LNCAP (cell line): ENCODE data around the gene OR2T10.
"Not testable (repeated sequence)": the region's sequence is repeated elsewhere in the genome, so short reads cannot be mapped to it uniquely, and the experiment has no call there.

ENCODE experiments used
- TF ChIP-seq, protein P1 (sequence below): fragments of 450-650 bp; IDR thresholded peaks from 2 replicates; pipeline ENCODE4 v1.5.1; 2017; ENCODE audit warnings: mild to moderate bottlenecking

Gene OR2T10

DNA sequence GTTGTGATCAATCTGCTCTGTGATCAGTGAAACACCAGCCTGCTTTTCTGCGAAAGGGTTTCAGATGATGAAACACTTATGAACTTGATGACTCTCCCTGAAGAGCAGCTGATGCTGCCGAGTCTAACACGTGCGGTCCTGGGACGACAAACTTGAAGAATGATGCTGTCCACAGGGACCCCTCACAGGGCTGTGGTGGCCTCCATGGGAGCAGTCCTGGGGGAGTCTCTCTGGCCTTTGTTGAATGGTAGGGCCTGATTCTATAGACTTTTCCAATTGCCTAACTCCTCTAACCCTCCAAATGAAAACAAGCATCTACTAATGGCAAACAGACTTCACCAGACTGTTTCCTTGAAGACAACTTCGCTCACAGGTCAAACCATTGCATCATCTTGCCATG, at the start of gene OR2T10:
Gene OR2T10 (minus strand): TSS at position 112 of the 400 bp plus-strand sequence. CDS start 3,932 bp downstream, outside the sequence.
- TF ChIP-seq, protein P1, sequence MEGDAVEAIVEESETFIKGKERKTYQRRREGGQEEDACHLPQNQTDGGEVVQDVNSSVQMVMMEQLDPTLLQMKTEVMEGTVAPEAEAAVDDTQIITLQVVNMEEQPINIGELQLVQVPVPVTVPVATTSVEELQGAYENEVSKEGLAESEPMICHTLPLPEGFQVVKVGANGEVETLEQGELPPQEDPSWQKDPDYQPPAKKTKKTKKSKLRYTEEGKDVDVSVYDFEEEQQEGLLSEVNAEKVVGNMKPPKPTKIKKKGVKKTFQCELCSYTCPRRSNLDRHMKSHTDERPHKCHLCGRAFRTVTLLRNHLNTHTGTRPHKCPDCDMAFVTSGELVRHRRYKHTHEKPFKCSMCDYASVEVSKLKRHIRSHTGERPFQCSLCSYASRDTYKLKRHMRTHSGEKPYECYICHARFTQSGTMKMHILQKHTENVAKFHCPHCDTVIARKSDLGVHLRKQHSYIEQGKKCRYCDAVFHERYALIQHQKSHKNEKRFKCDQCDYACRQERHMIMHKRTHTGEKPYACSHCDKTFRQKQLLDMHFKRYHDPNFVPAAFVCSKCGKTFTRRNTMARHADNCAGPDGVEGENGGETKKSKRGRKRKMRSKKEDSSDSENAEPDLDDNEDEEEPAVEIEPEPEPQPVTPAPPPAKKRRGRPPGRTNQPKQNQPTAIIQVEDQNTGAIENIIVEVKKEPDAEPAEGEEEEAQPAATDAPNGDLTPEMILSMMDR, result no peak

DNA sequence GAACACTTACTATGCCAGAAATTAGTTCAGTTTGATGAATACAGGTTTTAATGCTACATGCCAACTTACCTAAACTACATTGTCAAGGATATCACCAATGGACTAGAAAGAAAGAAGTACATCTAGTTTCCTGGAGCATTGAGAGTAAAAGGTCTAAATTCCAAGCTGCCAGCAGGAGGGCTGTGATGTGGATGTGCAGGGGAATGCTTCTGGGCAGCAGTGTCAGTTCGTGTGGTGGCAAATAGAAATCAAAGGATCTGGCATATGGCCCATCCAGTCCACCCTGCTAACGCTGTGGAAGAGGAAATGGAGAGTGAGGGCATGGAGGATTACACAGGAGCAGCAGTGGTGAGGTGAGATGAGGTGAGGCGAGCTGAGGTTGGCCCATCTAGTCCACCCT, 47.7 kb upstream of the OR2T10 start, which contains the start of gene OR2T35:
Gene OR2T35 (minus strand): TSS at position 101 of the 400 bp plus-strand sequence. CDS start 6,020 bp downstream, outside the sequence.
- TF ChIP-seq, protein P1, result not testable (repeated sequence)

DNA sequence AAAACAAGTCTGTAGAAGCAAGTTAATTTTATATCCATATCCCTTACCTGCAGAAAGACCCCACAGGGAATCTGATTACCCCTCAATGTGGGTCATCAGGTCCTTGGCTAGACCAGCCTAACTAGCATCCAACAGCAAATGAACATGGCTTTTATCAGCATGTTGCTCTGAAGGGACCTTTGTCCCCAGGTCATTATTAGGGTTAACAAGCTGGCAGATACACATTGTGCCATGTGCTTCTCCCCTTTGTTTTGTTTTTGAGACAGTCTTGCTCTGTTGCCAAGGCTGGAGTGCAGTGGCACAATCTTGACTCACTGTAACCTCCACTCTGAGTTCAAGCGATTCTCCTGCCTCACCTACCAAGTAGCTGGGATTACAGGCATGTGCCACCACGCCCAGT, 37.5 kb upstream of the OR2T10 start, which contains the start of gene OR2T11:
Gene OR2T11 (minus strand): TSS at position 101 of the 400 bp plus-strand sequence. CDS start 7,963 bp downstream, outside the sequence.
- TF ChIP-seq, protein P1, result not testable (repeated sequence)

GRCh38 chr1:248631354-248632008, 34.0 kb upstream of the OR2T10 start:
- TF ChIP-seq, protein P1, result no peak

GRCh38 chr1:248630551-248630950, 33.1 kb upstream of the OR2T10 start:
- TF ChIP-seq, protein P1, result no peak

DNA sequence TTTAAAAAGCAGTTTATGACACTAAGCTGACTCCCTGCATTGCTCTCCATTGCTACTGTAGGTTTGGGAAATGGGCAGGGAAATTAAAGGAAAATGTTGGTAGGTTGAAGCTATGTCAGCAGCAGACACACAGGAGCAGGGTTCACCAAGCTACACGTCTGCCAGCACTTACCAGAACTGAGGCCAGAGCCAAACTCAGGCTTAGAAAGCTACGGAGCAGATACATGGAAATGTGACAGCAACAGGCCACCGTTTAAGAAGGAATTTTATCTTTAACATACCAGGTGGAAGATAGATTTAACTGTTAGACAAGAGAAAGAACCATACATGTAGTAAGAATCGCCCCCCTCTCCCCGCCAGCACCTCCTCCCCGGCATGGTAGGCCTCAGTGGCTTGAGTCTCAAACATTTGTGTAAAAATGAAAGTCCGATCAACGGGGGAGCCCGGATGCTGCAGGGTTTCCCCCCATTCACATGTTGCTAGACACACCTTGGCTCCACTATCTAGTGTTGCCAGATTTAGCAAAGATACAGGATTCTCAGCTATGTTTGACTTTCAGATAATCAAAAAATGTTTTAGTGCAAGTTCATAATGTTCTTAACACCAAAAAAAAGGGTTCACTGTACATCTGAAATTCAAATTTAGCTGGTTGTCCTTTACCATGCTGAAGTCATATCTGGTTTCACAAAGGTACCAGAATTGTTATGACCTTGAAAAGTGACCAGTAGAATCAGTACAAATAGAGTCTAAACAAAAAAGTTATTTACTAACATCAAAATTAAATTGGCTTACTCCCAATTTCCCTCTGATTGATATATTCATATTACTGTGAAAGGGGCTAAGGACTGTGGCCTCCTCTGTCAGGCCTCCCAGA, 30.7 kb upstream of the OR2T10 start:
- TF ChIP-seq, protein P1, result no peak

DNA sequence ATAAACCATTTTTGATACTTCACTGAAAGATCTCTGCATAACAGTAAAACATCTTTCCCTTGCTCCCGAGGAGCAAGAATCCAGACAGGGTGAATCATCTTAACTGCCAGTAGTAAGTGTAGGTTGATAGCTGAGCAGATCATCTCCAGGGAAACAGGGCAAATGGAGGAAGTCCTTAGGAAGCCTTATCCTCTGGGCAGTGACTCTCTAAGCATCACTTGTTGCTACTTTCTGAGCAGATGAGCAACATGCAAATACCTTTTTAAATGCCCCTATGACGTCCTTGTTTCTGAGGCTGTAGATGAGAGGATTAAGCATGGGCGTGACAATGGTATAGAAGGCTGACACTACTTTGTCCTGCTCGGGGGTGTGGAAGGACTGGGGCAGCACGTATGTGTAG, 28.5 kb upstream of the OR2T10 start:
- TF ChIP-seq, protein P1, result no peak
